PC-3 (cell line): ENCODE data around the gene TXK.

ENCODE experiments used
- CTCF ChIP-seq: fragments of 300-600 bp; sonication (generic); conservative IDR thresholded peaks from 2 replicates; pipeline ENCODE4 v1.5.1; 2017; ENCODE audit warnings: antibody characterized with exemption, low read depth, mild to moderate bottlenecking, low read length
- EZH2 ChIP-seq: fragments of 300-600 bp; sonication (generic); IDR thresholded peaks from one replicate; pipeline ENCODE4 v1.6.1; 2017; ENCODE audit warnings: antibody characterized with exemption, mild to moderate bottlenecking, low read length; ENCODE audit not compliant: unreplicated experiment

GRCh38 chr4:48175328-48175727, 41.3 kb upstream of the TXK start:
- no peak for TF ChIP-seq CTCF
- TF ChIP-seq EZH2 = no peak
